CD4-positive, alpha-beta T cell treated with Interleukin-15 for 1 hour (primary cell): Measurements from ENCODE around the gene PARD3.
"Not testable (repeated sequence)": the region's sequence is repeated elsewhere in the genome, so short reads cannot be mapped to it uniquely, and the experiment has no call there.

ENCODE experiments used
- DNase-seq: peaks from one replicate; pipeline ENCODE4 v3.0.0-alpha.2; 2020

The PARD3 gene

GRCh38 chr10:34707656-34708055, 107.4 kb downstream of the PARD3 start:
- no peak for DNase-seq

GRCh38 chr10:34706992-34707391, 108.1 kb downstream of the PARD3 start:
- DNase-seq: not testable (repeated sequence)

- no peak for DNase-seq
Observed at GRCh38 chr10:34706147-34706546, 108.9 kb downstream of the PARD3 start.

DNA sequence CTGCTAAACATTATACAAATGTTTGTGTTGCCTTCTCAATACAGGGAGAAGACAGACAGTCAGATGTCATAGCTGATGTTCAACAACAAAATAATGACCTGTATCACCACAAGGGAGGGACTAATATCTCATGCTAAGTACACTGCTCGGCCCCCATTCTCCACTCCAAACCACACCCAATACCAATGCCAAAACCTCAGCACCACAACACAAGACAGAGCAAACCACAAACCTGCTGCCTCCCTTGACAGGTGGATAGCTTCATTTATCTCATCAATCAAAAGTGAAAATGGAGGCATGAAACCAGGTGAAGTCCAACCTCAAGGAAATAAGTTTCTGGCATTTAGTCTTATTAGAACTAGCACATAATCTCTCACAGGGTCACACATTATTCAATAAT, 109.5 kb downstream of the PARD3 start:
- DNase-seq: no peak

- DNase-seq: no peak
Observed at GRCh38 chr10:34704526-34705184, 110.4 kb downstream of the PARD3 start.

GRCh38 chr10:34702982-34703381, 112.1 kb downstream of the PARD3 start:
- DNase-seq: no peak

GRCh38 chr10:34702093-34702937, 112.8 kb downstream of the PARD3 start:
- DNase-seq: no peak

DNA sequence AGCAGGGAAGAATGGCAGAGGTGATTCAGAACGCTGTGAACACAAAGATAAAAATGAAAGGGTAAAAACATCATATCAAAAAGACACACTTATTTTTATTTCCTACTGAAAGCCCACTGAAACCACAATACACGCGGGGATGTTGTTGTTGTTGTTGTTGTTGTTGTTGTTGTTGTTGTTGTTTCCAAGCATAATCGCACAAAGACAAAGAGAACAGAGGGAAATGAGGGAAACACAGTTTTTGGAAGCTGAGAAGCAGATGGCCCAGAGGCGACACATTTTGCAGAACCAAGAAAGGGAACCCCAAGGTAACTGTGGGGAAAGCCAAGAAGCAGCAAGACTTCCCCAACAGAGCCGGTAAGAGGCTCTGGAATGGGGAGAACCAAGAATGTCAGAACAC, 113.9 kb downstream of the PARD3 start:
- DNase-seq: no peak

DNA sequence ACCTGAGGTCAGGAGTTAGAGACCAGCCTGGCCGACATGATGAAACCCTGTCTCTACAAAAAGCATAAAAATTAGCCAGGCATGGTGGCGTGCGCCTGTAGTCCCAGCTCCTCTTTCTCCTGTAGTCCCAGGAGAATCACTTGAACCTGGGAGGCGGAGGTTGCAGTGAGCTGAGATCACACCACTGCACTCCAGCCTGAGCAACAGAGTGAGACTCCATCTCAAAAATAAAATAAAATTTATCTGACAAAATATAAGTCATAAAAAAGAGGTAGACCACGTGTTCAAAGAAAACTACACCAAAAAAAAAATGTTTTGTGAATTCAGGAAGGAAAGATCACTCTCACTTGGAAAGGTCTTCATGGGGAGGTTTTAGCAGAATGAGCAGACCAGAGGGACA, 114.3 kb downstream of the PARD3 start:
- not testable (repeated sequence) for DNase-seq

GRCh38 chr10:34699904-34700517, 115.1 kb downstream of the PARD3 start:
- DNase-seq: no peak

DNA sequence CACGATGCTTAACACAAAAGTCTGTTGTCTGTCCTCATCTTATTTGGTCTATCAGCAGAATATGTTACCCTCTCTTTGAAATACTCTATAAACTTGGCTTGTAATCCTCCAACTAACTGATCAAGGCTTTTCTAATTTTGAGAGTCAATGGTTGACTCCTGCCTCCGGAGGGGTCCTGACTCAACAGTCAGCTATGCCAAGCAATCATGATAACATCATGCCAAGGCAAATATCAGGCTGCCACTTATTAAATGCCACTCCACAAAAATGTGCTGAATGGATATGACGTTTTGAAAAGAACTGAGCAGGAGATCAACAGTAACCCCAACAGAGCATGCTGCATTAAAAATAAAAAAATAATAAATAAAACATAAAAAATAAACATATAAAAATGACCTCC, 116.1 kb downstream of the PARD3 start:
- no peak for DNase-seq

DNA sequence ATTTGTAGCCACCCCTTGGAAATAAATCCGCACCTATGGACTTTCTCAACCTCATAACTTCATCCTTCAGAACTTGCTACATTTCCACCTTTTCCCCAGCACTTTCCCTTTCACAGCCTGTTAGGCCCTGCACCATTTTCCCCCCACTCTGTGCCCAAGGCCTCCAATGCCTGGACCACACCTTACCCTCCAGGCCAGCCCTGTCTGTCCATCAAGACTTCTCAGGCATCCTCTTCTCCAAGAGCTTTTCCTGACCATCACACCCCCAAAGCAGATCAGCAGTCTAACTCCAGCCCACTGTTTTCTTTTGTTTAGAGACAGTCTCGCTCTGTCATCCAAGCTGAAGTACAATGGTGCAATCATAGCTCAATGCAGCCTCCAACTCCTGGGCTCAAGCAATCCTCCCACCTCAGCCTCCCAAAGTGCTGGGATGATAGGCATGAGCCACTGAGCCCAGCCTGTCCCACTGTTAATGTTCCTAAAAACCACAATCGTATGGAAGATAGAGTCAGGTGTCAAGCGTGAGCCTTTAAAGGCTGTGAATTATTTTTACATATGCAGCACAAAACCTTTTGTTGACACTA, 116.8 kb downstream of the PARD3 start:
- DNase-seq: no peak

DNA sequence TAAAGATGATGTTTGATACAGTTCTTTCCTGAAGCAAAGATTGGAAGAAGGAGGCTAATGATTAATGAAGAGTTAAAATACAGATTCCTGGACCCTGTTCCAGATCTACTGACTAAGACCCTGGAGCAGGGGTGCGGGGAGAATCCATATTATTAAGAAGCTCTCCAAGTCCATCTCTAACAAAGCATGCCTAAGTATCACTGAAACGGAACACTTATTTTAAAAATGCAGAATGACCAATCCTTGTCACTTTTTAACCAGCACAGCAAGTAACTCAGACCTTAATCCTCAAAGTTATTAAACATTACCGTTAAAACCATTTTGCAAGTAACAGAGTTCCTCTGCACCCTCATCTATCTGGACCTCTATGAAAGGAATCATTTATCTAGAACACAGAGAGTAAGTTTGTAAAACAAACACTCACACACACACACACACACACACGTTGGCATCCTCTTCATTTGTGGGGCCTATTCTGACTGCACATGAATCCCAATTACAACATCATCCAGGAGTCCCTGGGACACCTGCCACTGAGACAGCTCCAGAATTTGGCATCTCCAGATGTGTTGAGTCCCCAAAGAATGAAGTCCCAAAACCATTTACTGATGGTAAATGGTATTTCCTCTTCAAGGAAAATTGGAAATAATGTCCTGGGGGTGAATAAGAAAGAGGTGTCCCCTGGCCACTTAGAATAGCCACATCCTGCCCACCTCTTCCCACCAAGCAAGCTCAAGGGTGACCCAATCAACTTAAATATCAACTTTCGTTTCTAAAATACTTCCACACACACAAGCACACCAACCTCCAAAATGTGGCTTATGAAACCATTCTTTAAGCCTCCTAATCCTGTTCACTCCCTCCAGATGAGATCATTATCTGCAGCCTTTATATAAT, 117.5 kb downstream of the PARD3 start:
- DNase-seq: no peak

- no peak for DNase-seq
Observed at GRCh38 chr10:34696423-34696822, 118.7 kb downstream of the PARD3 start.

- no peak for DNase-seq
Observed at GRCh38 chr10:34690383-34691049, 124.6 kb downstream of the PARD3 start.

DNA sequence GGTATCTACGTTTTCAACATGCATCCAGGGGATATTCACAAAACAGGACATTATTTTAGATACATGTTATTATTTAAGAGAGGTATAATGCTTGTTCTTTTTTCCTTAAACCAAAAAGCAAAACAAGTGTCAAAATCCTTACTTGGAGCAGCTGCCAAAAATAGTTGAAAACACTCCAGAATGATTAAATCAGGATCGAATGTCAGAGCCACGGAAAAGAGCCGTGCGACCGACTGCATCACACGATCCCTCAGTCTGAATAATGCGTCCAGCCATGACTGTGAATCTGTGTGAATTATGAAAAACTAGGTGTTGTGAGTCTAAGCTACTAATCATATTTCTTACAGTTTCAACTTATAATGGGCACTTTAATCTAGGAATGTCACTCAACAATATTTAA, 126.0 kb downstream of the PARD3 start:
- no peak for DNase-seq

- DNase-seq: no peak
Observed at GRCh38 chr10:34687434-34688210, 127.5 kb downstream of the PARD3 start.

DNA sequence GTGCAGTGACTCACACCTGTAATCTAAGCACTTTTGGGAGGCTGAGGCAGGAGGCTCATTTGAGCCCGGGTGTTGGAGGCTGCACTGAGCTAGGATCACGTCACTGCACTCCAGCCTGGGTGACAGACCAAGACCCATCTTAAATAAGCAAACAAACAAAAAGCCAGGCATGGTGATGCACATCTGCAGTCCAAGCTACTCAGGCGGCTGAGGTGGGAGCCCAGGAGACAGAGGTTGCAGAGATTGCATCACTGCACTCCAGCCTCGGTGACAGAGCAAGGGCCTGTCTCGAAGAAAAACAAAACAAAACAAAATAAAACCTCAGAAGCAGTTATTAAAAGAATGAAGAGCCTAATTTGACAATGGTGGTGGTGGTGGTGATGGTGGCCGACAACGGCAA, 132.5 kb downstream of the PARD3 start:
- no peak for DNase-seq

- no peak for DNase-seq
Observed at GRCh38 chr10:34681933-34682332, 133.2 kb downstream of the PARD3 start.

DNA sequence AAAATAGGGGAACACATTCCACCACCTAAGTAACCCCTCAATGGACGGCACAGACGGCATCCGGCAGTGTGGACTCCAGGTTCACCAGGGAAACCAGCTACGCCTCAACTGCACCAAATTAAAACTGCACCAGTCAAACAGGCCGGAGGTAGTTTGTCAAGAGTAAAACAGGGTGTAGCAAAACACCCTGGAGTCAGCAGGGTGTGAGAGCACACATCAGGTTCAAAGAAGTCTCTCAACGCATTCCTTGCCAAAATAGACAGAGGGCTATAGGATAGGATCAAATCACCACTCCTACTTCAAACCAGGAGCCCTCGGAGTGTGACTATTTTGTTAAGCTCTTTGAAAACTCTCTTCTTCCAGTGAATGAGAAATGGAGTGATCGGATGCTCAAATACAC, 135.9 kb downstream of the PARD3 start:
- DNase-seq: no peak

- no peak for DNase-seq
Observed at GRCh38 chr10:34677591-34677990, 137.5 kb downstream of the PARD3 start.
